GM18858 (cell line): ENCODE results near the gene CEP97.
"Not testable (repeated sequence)": the region's sequence is repeated elsewhere in the genome, so short reads cannot be mapped to it uniquely, and the experiment has no call there.

Source experiments
- ATAC-seq: cut with Tn5 transposase; IDR thresholded peaks from one replicate; pipeline ENCODE4 v1.9.1; 2021; ENCODE audit not compliant: unreplicated experiment

CEP97 gene

GRCh38 chr3:101724329-101725193, at the start of gene CEP97:
TSS of gene CEP97 (plus strand) at chr3:101724614. CDS start at chr3:101724677, 63 bp downstream.
- peak; percentile 80 for ATAC-seq

DNA sequence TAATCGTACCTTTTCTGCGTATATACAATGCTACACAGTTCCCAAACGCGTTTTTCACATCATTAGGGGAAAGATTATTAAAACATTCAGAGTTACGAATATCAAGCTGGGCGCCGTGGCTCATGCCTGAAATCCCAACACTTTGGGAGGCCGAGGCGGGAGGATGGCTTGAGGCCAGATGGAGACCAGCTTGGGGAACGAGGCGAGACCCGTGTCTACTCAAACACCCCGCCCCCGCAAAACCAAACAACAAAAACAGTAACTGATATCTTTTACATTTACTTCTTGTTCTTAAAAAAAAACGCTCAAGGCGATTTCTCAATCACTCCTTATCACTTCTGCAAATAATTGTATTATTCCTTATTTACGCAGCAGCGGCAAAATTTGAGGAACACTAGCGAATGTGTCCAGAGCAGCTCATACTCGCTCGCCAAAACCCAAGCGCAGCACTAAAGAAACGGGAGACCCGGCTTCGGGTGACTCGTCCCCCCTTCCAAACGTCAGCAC, 48.7 kb upstream of the CEP97 start:
- no peak for ATAC-seq

DNA sequence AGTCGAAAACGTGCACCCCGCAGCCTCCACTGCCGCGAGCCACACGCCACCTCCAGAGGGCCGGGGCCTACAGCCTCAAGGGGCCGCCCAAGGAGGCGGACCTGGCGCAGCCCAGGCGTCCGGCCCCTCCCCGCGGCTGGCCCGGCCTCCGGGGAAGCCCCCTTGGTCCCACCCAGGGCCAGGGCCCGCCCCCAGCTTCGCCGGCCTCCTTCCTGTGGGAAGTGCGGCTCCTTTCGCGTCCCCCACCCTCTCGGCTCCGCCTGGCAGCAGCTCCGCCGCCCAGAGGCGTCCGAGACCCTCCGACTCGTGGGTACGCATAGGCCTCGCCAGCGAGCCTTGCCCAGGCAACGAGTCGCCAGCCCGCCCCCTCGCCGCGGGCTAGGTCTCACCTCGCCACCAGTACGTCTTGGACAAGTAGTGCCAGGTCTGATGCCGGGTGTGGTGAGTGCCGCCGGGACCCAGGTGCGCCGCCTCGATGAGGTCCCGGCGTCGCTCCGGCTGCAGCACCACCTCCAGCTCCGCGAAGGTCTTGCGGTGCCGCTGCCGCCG, 48.1 kb upstream of the CEP97 start:
- ATAC-seq = peak; percentile 81

DNA sequence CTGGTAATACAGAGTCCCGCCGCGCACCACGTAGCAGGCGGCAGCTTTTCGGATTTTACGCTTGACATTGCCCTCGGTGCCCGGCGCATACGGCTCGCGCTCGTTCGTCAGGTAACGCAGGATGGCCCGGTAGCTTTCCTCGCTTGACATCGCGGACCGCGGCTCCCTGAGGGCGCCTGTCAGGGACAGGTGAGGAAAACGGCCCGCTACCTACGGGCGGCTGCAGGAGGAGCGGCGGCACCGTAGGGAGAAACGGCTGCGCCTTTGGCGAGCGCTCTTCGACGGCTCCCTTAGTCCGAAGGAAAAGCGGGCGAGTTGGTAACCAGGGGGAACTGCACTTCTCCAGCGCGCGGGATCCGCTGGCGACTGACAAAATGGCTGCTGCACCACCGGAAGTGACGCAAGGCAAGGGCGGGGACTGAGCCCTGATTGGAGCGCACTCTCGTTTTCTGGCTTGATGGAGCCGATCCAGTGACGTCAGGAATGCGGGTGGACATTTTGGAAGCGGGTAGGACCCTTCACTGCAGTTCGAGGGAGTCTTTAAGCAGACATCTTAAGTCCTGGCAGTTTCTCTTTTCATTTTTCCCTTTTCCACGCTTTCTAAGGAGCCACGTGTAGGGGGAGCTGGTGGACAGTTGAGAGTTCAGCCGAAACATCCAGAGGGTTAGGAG, 47.5 kb upstream of the CEP97 start, which contains the start of gene ZBTB11:
Gene ZBTB11 (minus strand): TSS at position 368 of the 671 bp plus-strand sequence. CDS start 218 bp downstream, at position 150.
- ATAC-seq = peak; percentile 72

DNA sequence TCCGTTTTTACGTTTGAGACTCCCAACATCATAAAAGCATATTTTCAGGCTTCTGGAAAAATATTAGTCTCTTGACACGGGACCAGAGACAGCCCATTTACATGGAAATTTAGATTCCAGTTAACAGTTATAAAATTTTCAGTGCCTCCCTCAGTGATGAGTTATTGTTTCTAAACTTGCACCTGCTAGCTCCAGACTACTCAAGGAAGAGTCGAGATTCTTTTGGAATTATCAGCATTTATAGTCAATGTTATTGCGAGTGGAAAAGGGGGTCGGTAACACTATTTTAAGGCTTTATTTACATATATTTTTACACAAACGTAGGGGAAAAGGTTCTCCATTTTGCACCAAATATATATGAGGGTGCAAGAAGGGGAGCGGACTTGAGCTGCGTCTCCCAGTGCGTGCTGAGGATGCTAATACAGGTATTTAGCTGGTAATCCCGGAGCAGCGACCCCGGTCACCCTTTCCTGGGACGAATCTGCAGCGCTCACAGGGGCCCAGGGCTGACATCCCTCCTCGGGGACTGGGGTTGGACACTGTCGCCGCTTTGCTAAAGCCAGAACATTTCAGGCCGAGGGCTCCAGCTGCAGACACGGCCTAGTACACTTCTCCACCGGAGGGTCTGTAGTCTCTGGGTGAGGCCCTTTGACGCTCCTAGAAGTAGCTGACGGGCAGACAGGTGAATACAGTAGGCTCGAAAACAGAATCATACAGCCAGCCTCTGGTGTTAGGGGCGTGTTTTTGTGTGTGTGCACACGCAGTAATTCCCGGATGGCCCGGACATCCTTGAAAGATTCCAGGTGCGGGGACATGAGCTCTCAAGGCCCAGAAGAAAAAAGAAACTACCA, 46.8 kb upstream of the CEP97 start:
- no peak for ATAC-seq

DNA sequence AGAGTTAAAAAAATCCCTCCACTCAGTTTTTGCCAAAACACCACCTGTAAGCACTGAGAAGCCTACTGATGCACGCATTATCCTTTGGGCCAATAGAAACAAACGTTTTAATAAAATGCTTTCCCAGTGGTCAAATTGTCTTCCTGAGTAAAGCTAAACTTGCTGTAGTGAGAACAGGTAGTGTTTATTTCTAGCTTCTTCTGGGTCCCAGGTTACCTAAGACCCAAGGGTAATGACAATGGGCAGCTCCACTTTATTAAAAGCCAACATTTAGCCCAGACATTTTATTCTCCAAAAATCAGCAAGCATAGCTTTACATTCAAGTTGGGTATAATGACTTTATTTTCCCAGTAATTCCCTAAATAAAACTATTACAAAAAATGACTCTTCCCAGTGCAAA, 45.6 kb upstream of the CEP97 start:
- ATAC-seq = not testable (repeated sequence)

DNA sequence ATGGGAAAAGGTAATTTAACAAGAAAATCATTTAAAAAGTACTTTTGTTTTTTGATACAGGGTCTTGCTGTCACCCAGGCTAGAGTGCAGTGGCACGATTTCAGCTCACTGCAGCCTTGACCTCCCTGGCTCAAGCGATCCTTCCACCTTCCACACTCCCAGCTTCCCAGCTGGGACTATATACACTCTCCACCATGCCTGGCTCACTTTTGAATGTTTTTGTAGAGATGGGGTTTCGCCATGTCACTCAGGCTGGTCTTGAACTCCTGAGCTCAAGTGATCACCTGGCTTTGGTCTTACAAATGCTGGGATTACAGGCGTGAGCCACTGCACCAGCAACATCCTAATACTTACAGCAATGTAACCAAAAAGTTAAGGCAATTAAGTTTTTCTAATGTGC, 43.9 kb upstream of the CEP97 start:
- no peak for ATAC-seq

DNA sequence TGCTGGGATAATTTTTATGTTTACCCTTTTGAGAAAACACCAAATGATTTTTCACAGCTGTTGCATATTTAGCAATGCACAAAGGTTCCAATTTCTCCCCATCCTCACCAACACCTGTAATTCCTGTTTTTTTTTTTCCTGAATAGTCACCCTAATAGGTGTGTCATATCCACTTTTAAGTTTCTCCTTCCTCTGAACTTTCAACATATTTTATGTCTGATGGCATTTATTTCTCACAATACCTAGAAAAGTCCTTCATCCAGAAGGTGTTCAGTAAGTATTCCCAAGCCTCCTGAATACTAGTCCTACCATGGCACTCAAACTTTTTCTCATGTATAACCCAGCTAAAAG, 39.4 kb upstream of the CEP97 start:
- no peak for ATAC-seq

DNA sequence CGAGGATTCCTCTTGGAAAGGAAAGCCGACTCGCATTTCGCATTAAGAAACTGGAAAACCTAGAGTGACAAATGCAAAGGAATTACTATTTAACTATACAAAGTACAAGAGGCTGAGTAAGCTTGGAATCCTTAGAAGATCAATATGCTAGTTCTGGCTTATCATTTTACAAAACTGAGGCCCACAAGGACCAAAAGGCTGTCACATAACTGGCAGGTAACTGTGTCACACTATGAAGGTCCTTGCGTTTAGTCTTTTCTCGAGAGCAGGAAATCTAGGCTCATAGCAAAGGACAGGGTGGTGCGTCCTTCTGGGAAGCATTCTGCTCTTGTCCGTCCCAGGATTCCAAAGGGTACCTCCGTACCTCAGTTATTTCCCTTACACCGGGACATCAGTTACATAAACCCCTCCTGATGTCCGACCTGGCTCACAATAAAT, 38.5 kb upstream of the CEP97 start:
- ATAC-seq = peak; percentile 1

GRCh38 chr3:101687142-101687931, 37.1 kb upstream of the CEP97 start:
- ATAC-seq = no peak

DNA sequence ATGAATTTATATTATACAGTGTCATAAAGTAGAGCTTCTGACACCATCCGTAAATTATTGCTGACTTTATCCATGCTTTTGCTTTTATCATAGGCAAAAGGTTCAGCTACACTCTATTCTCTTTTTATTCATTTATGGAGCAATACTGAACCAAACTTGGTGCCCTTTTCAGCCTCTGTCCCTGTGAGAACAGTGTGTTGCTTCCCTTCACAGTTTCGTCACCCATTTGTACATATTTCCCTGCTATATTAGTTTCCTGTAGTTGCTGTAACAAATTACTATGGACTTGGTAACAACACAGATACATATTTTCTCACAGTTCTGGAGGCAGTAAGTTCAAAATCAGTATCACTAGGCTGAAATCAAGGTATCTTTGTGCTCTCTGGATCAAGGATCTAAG, 35.1 kb upstream of the CEP97 start:
- ATAC-seq = no peak

GRCh38 chr3:101690972-101691371, 33.4 kb upstream of the CEP97 start:
- peak; percentile 38 for ATAC-seq

- not testable (repeated sequence) for ATAC-seq
Measured at GRCh38 chr3:101691685-101692671, 32.4 kb upstream of the CEP97 start.

- ATAC-seq = peak; percentile 69
Measured at GRCh38 chr3:101693540-101693939, 30.9 kb upstream of the CEP97 start.

DNA sequence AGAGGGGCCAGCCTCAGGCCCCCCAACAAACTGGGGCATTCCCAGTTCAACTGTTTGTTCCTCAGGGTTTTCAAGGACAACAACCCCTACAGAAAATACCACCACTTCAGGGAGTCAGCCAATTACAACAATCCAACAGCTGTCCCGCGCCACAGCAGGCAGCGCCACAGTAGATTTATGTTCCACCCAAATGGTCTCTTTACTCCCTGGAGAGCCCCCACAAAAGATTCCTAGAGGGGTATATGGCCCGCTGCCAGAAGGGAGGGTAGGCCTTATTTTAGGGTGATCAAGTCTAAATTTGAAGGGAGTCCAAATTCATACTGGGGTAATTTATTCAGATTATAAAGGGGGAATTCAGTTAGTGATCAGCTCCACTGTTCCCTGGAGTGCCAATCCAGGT, 29.6 kb upstream of the CEP97 start:
- ATAC-seq = not testable (repeated sequence)

GRCh38 chr3:101695779-101696372, 28.5 kb upstream of the CEP97 start:
- no peak for ATAC-seq

DNA sequence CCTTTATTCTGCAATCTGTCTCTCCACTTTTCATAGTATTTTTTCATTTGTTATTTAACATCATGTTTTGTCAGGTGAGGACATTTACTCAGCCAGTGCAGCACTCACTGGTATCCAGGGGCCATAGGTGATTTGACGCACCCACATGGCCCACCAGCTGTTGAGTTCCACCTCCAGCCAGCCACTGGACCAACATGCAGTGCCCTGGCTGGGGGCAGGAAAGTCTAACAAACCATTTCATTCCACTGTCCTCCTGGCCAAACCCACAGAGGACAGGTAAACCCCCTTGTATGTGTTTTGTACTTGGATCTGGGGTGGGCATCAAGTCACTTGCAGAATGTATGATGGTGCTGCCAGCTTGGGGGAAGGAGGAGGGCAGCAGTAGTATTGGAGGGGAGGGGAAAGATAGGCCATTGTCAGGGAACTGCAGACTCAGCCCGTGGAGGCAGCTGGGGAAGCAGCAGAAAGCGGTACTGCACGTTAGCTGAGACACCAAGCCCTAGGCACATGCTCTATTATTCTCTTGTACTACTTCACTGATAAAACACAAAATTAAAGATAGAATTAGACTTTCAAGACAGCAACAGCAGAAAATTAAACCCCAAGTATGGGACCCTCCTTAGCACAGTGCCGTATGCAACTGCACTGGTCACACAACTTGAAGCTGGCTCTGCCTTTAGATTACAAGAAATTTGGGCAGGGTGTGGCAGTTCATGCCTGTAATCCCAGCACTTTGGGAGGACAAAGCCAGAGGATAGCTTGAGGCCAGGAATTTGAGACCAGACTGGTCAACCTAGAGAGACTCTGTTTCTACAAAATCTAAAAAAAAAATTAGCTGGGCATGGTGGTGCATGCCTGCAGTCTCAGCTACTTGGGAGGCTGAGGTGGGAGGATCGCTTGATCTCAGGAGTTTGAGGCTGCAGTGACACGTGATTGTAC, 22.4 kb upstream of the CEP97 start:
- no peak for ATAC-seq
